GM21737 (cell line): ENCODE measurements around the gene RPS6KC1.
"Not testable (repeated sequence)": the region's sequence is repeated elsewhere in the genome, so short reads cannot be mapped to it uniquely, and the experiment has no call there.

Experiments
- ATAC-seq: cut with Tn5 transposase; IDR thresholded peaks from one replicate; pipeline ENCODE4 v1.9.1; 2021; ENCODE audit warnings: mild to moderate bottlenecking, moderate library complexity; ENCODE audit not compliant: unreplicated experiment

The RPS6KC1 gene

DNA sequence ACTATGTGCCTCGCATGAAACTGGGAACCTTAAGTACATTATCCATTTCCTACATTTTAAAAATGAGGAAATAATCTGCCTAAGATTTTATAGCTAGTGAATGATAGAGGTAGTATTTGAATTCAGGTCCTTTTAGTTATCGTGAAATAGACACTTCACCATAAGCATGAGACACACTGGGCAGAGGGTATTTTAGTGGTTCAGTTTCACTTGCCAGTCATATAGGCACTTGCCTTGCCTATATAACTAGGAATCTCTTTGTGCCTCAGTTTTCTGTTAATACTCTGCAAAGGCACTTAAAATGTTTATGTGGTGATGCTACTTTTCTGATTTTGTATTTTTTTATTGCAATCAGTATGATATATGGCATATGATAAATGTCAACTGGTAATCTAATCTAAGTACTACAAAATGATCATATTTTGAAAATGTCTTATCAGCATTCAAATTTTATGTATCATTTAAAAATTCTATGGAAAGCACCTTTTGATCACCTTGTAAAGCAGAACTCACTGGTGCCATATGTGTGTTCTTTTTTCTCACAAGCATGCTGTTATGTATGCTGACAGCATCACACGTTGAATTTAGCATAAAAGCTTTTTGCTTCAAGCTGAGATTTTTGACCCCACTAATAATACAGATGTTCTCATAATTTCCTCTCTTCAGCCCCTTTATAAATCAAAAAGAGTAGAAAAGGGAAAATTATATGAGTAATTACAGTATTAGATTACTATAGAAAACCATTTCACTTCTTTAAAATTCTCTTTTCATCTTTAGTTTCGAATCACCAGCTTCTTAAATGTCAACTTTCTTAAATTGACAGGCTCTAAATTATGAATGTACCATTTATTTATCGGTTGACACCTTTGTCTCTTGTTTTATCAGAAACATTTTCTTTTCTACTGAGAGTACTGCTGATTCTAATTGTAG lies 52.6 kb downstream of the RPS6KC1 start:
- ATAC-seq: no peak

DNA sequence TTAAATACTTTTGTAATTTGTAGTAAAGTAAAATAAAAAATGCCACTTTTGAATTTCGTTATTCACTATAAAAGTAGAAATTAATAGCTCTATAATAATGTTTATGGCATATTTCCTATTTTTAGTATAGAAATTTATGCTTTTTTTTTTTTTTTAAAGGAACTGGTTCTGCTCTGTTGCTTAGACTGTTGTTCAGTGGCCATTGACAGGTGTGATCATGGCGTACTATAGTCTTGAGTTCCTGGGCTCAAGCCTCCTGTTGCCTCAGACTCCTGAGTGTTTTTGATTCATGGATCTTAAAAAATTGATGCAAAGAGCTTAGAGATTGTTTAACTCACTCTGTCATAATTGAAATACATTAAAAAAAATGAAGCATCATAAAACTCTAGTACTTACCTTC lies 53.6 kb downstream of the RPS6KC1 start:
- ATAC-seq: no peak

DNA sequence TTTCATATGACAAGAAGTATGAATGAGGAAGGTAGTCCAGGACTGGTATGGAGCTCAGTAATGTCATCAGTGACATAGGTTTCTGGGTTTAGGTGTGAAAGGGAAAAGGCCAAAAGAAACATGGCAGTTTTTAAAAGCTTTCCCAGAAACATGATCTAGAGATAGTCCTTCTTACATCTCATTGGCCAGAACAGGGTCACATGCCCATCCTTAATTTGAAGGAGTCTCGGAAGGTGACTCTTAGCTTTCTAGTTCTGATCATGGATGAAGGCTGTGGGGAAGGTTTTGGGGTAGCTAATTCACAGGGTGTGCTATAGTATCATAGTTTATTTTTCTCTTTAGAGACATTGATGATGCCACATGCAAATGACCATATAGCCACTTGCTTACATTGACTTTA lies 55.3 kb downstream of the RPS6KC1 start:
- ATAC-seq: no peak

DNA sequence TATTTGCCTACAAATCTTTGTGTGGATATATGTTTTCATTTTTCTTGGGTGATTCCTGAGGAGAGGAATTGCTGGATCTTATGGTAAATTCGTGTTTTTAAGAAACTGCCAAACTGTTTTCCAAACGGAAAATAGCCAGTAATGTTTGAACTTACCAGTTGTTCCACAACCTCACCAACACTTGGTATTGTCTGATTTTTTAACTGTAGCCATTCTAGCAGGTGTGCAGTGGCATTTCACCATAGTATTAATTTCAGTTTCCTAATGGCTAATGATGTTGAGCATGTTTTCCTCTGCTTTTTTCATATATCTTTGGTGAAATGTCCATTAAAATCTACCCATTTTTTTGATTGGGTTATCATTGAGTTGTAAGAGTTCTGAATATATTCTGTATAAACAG lies 56.6 kb downstream of the RPS6KC1 start:
- no peak for ATAC-seq

DNA sequence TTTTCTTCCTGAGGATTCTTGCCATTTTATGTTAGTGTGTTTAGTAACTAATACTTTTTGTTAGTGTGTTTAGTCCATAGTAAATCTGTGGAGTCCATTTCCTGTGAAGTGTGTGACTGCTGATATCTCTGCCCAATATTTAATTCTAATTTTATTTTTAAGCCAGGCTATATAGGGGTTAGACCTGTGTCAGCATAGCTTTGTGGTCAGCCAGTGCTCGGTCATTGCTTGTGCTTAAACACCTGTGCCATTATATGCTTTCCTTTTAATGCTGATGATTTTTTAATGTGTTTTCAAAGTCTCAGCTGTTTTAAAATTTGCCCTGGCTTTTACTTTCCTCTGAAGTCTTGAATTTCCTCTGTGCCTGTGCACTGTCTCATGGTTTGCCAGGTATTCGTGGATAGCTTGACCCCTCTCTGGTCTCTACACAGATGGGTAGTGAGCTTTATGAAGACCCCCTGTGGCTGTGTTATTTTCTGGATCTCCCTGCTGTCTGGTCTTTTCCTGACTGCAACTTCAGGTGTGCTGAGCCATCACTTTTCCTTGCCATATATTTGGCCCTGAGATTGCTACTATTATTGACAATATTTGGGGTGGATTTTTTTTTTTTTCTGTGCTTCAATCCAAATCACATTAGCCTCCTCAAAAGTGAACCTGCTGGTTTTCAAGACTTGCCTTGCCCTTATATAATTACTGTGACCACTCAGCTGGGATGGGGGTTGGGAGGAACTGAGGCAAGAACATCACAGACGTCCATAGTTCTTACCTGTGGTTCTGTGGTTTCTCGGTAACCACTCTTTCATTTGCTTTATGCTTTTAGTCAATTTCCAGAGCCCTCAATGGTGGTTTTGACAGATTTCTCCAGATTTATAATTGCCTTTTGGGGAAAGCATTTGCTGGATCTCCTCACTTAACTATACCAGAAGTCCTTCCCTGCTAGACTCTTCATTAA lies 59.6 kb downstream of the RPS6KC1 start:
- ATAC-seq: peak; percentile 72

- no peak for ATAC-seq
Observed at GRCh38 chr1:213111502-213111901, 60.5 kb downstream of the RPS6KC1 start.

DNA sequence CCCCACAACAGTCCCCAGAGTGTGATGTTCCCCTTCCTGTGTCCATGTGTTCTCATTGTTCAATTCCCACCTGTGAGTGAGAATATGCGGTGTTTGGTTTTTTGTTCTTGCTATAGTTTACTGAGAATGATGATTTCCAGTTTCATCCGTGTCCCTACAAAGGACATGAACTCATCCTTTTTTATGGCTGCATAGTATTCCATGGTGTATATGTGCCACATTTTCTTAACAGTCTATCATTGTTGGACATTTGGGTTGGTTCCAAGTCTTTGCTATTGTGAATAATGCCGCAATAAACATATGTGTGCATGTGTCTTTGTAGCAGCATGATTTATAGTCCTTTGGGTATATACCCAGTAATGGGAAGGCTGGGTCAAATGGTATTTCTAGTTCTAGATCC lies 61.7 kb downstream of the RPS6KC1 start:
- not testable (repeated sequence) for ATAC-seq

DNA sequence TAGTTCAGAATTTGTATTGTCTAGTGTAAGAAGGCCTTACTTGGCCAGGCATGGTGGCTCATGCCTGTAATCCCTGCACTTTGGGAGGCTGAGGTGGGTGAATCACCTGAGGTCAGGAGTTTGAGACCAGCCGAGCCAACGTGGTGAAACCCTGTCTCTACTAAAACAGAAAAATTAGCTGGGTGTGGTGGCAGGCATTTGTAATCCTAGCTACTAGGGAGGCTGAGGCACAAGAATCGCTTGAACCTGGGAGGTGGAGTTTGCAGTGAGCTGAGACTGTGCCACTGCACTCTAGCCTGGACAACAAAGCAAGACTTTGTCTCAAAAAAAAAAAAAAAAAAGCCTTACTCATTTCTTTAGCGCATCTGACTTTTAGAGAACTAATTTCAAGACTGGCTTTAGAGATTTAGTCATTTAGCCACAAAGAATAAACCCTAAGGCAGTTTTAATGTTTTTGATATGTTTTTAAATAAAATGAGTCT lies 66.7 kb downstream of the RPS6KC1 start:
- ATAC-seq: not testable (repeated sequence)

DNA sequence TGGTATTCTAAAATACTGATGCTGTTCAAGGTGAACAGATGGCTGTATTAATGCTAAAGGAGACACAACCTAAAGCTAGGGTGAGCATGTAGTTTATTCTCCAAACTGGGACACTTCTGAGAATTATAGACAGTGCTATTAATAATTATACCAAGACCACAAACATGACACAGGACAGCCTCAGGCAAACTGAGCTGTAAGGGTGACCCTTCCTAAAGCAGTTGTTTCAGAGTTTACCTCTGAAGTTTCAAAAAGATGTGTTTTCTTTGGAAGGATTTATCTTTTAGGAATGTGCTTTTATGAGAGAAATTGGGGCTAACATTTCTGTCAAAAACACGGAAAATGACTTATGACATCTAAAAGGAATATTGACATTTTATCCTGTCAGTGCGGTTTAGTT lies 68.8 kb downstream of the RPS6KC1 start:
- no peak for ATAC-seq

DNA sequence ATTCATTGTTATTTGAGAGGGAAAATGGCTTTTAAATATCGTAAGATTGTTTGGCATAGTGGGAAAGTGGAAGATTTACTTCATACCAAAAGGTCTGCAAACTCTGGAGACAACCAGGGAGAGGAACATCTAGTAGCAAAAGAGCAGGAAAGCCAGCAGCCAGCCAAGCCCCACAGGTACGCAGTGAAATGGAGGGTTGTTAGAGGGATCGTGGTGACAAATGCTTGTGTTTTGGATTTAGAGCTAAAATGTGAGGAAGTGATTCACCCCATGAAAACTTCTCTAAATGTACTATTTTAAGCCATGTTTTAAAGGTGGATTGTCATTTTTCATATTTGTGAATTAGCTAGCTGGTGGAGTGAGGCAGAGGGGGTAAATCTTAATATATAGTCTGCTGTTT lies 69.3 kb downstream of the RPS6KC1 start:
- ATAC-seq: no peak

DNA sequence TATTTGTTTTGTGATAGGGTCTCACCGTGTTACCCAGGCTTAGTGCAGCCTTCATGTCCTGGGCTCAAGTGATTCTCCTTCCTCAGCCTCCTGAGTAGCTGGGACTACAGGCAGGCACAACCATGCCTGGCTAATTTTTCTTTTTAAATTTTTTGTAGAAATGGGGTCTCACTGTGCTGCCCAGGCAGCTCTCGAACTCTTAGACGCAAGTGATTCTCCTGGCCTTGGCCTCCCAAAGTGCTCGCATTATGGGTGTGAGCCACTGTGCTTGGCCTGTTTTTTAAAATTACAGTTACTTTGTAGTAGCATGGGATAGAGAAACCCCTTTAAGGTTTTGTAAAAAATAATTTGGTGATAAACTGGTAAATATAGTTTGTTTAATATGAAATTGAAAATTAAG lies 69.9 kb downstream of the RPS6KC1 start:
- no peak for ATAC-seq

GRCh38 chr1:213122514-213122929 lies 71.5 kb downstream of the RPS6KC1 start:
- no peak for ATAC-seq

DNA sequence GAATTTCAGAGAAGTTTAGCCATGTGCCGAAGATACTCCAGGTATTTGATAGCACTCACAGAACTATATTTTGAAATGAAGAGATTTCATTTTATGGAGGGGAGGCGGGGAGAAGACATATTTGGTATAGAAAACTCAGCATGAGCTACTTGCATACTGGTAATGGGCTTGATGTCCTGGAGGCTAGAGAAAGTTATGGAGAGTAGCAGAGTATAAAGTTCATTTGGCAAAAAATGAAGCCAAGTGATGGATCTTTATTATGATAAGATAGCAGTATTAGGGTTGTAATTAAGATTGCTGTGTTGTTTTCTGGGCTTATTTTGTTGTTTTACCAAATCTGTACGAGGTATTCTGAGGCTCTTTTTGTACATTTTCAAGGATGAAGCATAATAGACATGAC lies 72.0 kb downstream of the RPS6KC1 start:
- ATAC-seq: no peak

- no peak for ATAC-seq
Observed at GRCh38 chr1:213123536-213123935, 72.5 kb downstream of the RPS6KC1 start.

DNA sequence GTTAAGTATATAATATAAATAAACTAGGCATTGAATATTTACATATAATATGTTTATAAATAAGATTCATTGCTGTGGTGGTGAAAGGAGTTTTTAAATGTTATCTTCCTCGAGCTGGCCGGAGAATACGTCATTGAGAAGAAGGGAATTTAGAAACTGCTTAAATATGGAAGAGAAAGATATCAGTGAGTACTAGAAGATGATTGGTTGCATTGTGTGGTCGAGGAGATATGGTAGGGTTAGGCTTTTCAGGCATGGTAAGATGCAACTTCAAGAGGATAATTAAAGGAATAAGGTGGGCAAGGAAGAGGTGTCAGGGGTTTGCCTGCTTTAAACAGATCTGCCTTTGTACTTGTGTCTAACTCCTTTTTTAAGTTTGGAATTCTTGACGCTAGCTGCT lies 73.5 kb downstream of the RPS6KC1 start:
- ATAC-seq: no peak

- ATAC-seq: no peak
Observed at GRCh38 chr1:213125643-213126042, 74.6 kb downstream of the RPS6KC1 start.

GRCh38 chr1:213127074-213127473 lies 76.0 kb downstream of the RPS6KC1 start:
- no peak for ATAC-seq

- ATAC-seq: no peak
Observed at GRCh38 chr1:213131851-213132655, 81.0 kb downstream of the RPS6KC1 start.

DNA sequence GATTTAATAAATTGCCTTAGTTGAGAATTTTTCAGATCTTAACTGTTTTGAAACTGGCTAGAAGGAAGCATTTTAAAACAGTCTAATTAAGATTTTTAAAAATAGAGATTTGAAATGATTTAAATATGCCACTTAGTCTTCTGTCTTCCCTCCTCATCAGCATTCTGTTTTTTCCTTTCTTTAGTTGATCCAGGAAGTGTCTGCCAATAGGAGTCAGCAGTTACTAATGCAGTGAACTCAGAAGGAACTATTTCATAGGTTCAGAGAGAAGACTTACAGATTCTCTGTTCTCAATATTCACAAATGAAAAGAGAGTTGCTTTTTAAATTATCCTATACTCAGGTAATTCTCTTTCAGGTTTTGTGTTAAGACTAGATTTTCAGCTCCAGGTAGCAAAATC lies 84.5 kb downstream of the RPS6KC1 start:
- no peak for ATAC-seq

DNA sequence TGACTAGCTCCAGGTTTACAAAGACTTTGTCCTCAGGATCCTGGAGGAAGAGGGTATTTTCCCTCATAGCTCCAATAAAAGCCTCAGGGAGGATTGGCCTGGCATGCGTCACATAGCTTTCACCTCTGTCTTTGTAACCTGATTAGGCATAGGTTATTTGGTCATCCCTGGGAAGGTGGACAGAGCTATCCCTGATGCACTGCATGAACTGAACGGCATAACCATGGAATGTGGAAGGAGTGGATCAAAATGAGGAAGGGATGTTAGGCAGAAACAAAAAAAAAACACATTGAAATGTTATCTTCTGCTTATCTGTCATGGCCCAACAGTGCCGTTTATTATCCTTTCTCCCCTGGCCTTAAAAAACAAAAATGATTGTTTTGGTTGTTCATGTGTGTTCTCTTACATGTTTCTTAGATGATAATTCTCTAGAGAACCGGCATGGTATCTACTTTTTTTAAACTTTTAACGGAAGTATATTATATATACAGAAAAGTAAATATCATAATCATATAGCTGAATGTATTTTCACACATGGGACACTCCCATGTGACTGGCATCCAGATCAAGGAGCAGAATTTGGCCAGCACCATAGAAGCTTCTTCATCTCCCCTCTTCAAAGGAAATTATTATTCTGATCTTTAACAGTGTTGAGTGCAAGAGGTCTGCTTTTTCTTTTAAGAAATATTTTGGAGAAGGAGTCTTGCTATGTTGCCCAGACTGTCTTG lies 85.3 kb downstream of the RPS6KC1 start:
- ATAC-seq: no peak
